Activated CD4-positive, alpha-beta T cell treated with anti-CD3 and anti-CD28 coated beads, Interleukin-2, amount 10 ng/mL, durations not matched to agents 24 days and 14 days (primary cell): ENCODE results near the gene WDR7. TPM values are rescaled to one million over a fixed set of nuclear protein-coding genes. Genes with fewer than 3 reads are reported as not detected.

Source experiments
- DNase-seq: peaks from one replicate; pipeline ENCODE4 v3.0.0; 2022
- H3K27ac Mint-ChIP-seq: one replicate; pipeline ENCODE4 v1.8.0; 2022; ENCODE audit warnings: mild to moderate bottlenecking, mixed read lengths
- H3K27me3 Mint-ChIP-seq: one replicate; pipeline ENCODE4 v1.8.0; 2022; ENCODE audit warnings: mixed read lengths
- H3K36me3 Mint-ChIP-seq: one replicate; pipeline ENCODE4 v1.8.0; 2022; ENCODE audit warnings: low read depth, mild to moderate bottlenecking, mixed read lengths
- H3K4me1 Mint-ChIP-seq: one replicate; pipeline ENCODE4 v1.8.0; 2021; ENCODE audit warnings: mixed read lengths
- H3K4me3 Mint-ChIP-seq: one replicate; pipeline ENCODE4 v1.8.0; 2022; ENCODE audit warnings: mild to moderate bottlenecking, moderate library complexity, mixed read lengths
- H3K9me3 Mint-ChIP-seq: one replicate; pipeline ENCODE4 v1.8.0; 2021; ENCODE audit warnings: mixed read lengths
- intact Hi-C: fragments of 100-400 bp; cut with micrococcal nuclease; formaldehyde crosslinking; loops from one replicate; pipeline ENCODE4 v1.15.1; 2023
- total RNA-seq: library from RNA; stranded (reverse); gene quantifications from 2 replicates; pipeline ENCODE4 v1.2.3, GENCODE V29; 2022

Gene WDR7
- total RNA-seq, 1 donor from 2014 or later, result 26.0 TPM

GRCh38 chr18:56907771-56908170, 256.6 kb downstream of the WDR7 start:
- Mint-ChIP-seq H3K9me3 (no peaks in the 10 kb centered on the region), H3K36me3 (peaks cover 2% of the 10 kb centered on the region), H3K4me1 (no peaks in the 10 kb centered on the region), H3K4me3 (no peak overlapping the region), H3K27ac (no peak overlapping the region), H3K27me3 (no peaks in the 10 kb centered on the region)
- intact Hi-C loops, result no loop called here
- DNase-seq, result no peak

GRCh38 chr18:56910237-56910636, 259.1 kb downstream of the WDR7 start:
- H3K27me3 Mint-ChIP-seq, result no peaks in the 10 kb centered on the region
- H3K27ac Mint-ChIP-seq, result no peak overlapping the region
- no peaks in the 10 kb centered on the region for H3K9me3 Mint-ChIP-seq
- peaks cover 2% of the 10 kb centered on the region for H3K4me1 Mint-ChIP-seq
- no peak for DNase-seq
- H3K36me3 Mint-ChIP-seq, result peaks cover 2% of the 10 kb centered on the region
- H3K4me3 Mint-ChIP-seq, result no peak overlapping the region
- intact Hi-C loops, result no loop called here

GRCh38 chr18:56910967-56911366, 259.8 kb downstream of the WDR7 start:
- Mint-ChIP-seq H3K4me1 (peaks cover 2% of the 10 kb centered on the region), H3K4me3 (no peak overlapping the region), H3K27me3 (no peaks in the 10 kb centered on the region), H3K36me3 (peaks cover 2% of the 10 kb centered on the region), H3K27ac (no peak overlapping the region), H3K9me3 (no peaks in the 10 kb centered on the region)
- intact Hi-C loops, result no loop called here
- DNase-seq, result no peak

GRCh38 chr18:56913941-56914340, 262.8 kb downstream of the WDR7 start:
- Mint-ChIP-seq H3K4me3 (no peak overlapping the region), H3K9me3 (no peaks in the 10 kb centered on the region), H3K27me3 (no peaks in the 10 kb centered on the region), H3K27ac (no peak overlapping the region), H3K36me3 (no peaks in the 10 kb centered on the region), H3K4me1 (peaks cover 2% of the 10 kb centered on the region)
- intact Hi-C loops, result no loop called here
- no peak for DNase-seq

- Mint-ChIP-seq H3K4me3 (no peak overlapping the region), H3K9me3 (no peaks in the 10 kb centered on the region), H3K36me3 (no peaks in the 10 kb centered on the region), H3K4me1 (peaks cover 8% of the 10 kb centered on the region), H3K27me3 (no peaks in the 10 kb centered on the region), H3K27ac (no peak overlapping the region)
- intact Hi-C loops, result no loop called here
- DNase-seq, result no peak
Measured at GRCh38 chr18:56919190-56919589, 268.0 kb downstream of the WDR7 start.

- H3K27me3 Mint-ChIP-seq, result no peaks in the 10 kb centered on the region
- peaks cover 8% of the 10 kb centered on the region for H3K4me1 Mint-ChIP-seq
- no peak overlapping the region for H3K4me3 Mint-ChIP-seq
- no peaks in the 10 kb centered on the region for H3K9me3 Mint-ChIP-seq
- intact Hi-C loops, result loop anchor here (5.0 kb wide), 1 partner anchor 95 kb away; no protein-coding TSS in a partner anchor
- H3K36me3 Mint-ChIP-seq, result no peaks in the 10 kb centered on the region
- no peak overlapping the region for H3K27ac Mint-ChIP-seq
- no peak for DNase-seq
Measured at GRCh38 chr18:56921896-56922480, 270.8 kb downstream of the WDR7 start.

GRCh38 chr18:56926734-56927133, 275.6 kb downstream of the WDR7 start:
- intact Hi-C loops, result no loop called here
- Mint-ChIP-seq H3K36me3 (no peaks in the 10 kb centered on the region), H3K9me3 (no peaks in the 10 kb centered on the region), H3K27me3 (no peaks in the 10 kb centered on the region), H3K4me1 (peaks cover 7% of the 10 kb centered on the region), H3K27ac (no peak overlapping the region), H3K4me3 (no peak overlapping the region)
- no peak for DNase-seq

GRCh38 chr18:56927786-56928185, 276.6 kb downstream of the WDR7 start:
- Mint-ChIP-seq H3K4me3 (no peak overlapping the region), H3K4me1 (peaks cover 2% of the 10 kb centered on the region), H3K36me3 (no peaks in the 10 kb centered on the region), H3K27me3 (no peaks in the 10 kb centered on the region), H3K27ac (no peak overlapping the region), H3K9me3 (no peaks in the 10 kb centered on the region)
- DNase-seq, result no peak
- intact Hi-C loops, result no loop called here

GRCh38 chr18:56929886-56930285, 278.7 kb downstream of the WDR7 start:
- Mint-ChIP-seq H3K4me3 (no peak overlapping the region), H3K9me3 (no peaks in the 10 kb centered on the region), H3K27me3 (no peaks in the 10 kb centered on the region), H3K4me1 (peaks cover 2% of the 10 kb centered on the region), H3K36me3 (peaks cover 3% of the 10 kb centered on the region), H3K27ac (no peak overlapping the region)
- no peak for DNase-seq
- intact Hi-C loops, result no loop called here

- Mint-ChIP-seq H3K4me1 (no peaks in the 10 kb centered on the region), H3K9me3 (no peaks in the 10 kb centered on the region), H3K27ac (no peak overlapping the region), H3K27me3 (no peaks in the 10 kb centered on the region), H3K4me3 (no peak overlapping the region), H3K36me3 (peaks cover 10% of the 10 kb centered on the region)
- intact Hi-C loops, result no loop called here
- no peak for DNase-seq
Measured at GRCh38 chr18:56933472-56933871, 282.3 kb downstream of the WDR7 start.

- H3K27me3 Mint-ChIP-seq, result no peaks in the 10 kb centered on the region
- no peak overlapping the region for H3K27ac Mint-ChIP-seq
- no peaks in the 10 kb centered on the region for H3K4me1 Mint-ChIP-seq
- H3K9me3 Mint-ChIP-seq, result no peaks in the 10 kb centered on the region
- no peak for DNase-seq
- peaks cover 12% of the 10 kb centered on the region for H3K36me3 Mint-ChIP-seq
- intact Hi-C loops, result no loop called here
- H3K4me3 Mint-ChIP-seq, result no peak overlapping the region
Measured at GRCh38 chr18:56934131-56934530, 283.0 kb downstream of the WDR7 start.

GRCh38 chr18:56934906-56935305, 283.7 kb downstream of the WDR7 start:
- no peak for DNase-seq
- intact Hi-C loops, result no loop called here
- H3K9me3 Mint-ChIP-seq, result no peaks in the 10 kb centered on the region
- no peak overlapping the region for H3K27ac Mint-ChIP-seq
- no peaks in the 10 kb centered on the region for H3K4me1 Mint-ChIP-seq
- H3K36me3 Mint-ChIP-seq, result peaks cover 12% of the 10 kb centered on the region
- no peaks in the 10 kb centered on the region for H3K27me3 Mint-ChIP-seq
- H3K4me3 Mint-ChIP-seq, result no peak overlapping the region

- Mint-ChIP-seq H3K4me1 (no peaks in the 10 kb centered on the region), H3K4me3 (no peak overlapping the region), H3K27me3 (no peaks in the 10 kb centered on the region), H3K36me3 (peaks cover 12% of the 10 kb centered on the region), H3K27ac (no peak overlapping the region), H3K9me3 (no peaks in the 10 kb centered on the region)
- no peak for DNase-seq
- intact Hi-C loops, result no loop called here
Measured at GRCh38 chr18:56935434-56936040, 284.4 kb downstream of the WDR7 start.

- no peak for DNase-seq
- H3K27ac Mint-ChIP-seq, result no peak overlapping the region
- peaks cover 12% of the 10 kb centered on the region for H3K36me3 Mint-ChIP-seq
- no peak overlapping the region for H3K4me3 Mint-ChIP-seq
- intact Hi-C loops, result no loop called here
- no peaks in the 10 kb centered on the region for H3K9me3 Mint-ChIP-seq
- no peaks in the 10 kb centered on the region for H3K4me1 Mint-ChIP-seq
- no peaks in the 10 kb centered on the region for H3K27me3 Mint-ChIP-seq
Measured at GRCh38 chr18:56936457-56936856, 285.3 kb downstream of the WDR7 start.

GRCh38 chr18:56937874-56938430, 286.8 kb downstream of the WDR7 start:
- Mint-ChIP-seq H3K27me3 (no peaks in the 10 kb centered on the region), H3K4me1 (no peaks in the 10 kb centered on the region), H3K4me3 (no peak overlapping the region), H3K27ac (no peak overlapping the region), H3K9me3 (no peaks in the 10 kb centered on the region), H3K36me3 (peaks cover 12% of the 10 kb centered on the region)
- DNase-seq, result no peak
- intact Hi-C loops, result no loop called here
